Calu3 (cell line): ENCODE measurements around the gene GTF2F2. TPM values are rescaled to one million over a fixed set of nuclear protein-coding genes. Genes with fewer than 3 reads are reported as not detected.

Experiments used
- BruUV-seq: library from RNA; stranded (reverse); fragments of 400-500 nt; replicated peaks from 2 replicates; lab custom pipeline; 2021; lab: Mats Ljungman, UMichigan
- CTCF ChIA-PET: fragments of 300-600 bp; sonication (Branson Sonifier 250); formaldehyde crosslinking; loops from one replicate; lab custom pipeline; 2022; ENCODE audit warnings: antibody characterized with exemption; lab: Charles Lee
- DNase-seq: peaks from one replicate; pipeline ENCODE4 v3.0.0; 2022
- H3K27ac Mint-ChIP-seq: one replicate; pipeline ENCODE4 v1.8.0; 2022; ENCODE audit warnings: mixed read lengths; ENCODE audit not compliant: unreplicated experiment
- H3K27me3 Mint-ChIP-seq: one replicate; pipeline ENCODE4 v1.8.0; 2022; ENCODE audit warnings: mixed read lengths; ENCODE audit not compliant: unreplicated experiment
- H3K36me3 Mint-ChIP-seq: one replicate; pipeline ENCODE4 v1.8.0; 2022; ENCODE audit warnings: mild to moderate bottlenecking, moderate library complexity, mixed read lengths; ENCODE audit not compliant: insufficient read depth, unreplicated experiment
- H3K4me1 Mint-ChIP-seq: one replicate; pipeline ENCODE4 v1.8.0; 2022; ENCODE audit warnings: mild to moderate bottlenecking, low read depth, mixed read lengths; ENCODE audit not compliant: unreplicated experiment
- H3K4me3 Mint-ChIP-seq: one replicate; pipeline ENCODE4 v1.8.0; 2022; ENCODE audit warnings: mild to moderate bottlenecking, low read depth, moderate library complexity, mixed read lengths; ENCODE audit not compliant: unreplicated experiment
- H3K9me3 Mint-ChIP-seq: one replicate; pipeline ENCODE4 v1.8.0; 2022; ENCODE audit warnings: low read depth, mixed read lengths; ENCODE audit not compliant: unreplicated experiment
- intact Hi-C: fragments of 100-400 bp; cut with micrococcal nuclease; formaldehyde crosslinking; loops from one replicate; pipeline ENCODE4 v1.10.0; 2022; ENCODE audit not compliant: unreplicated experiment
- total RNA-seq: library from RNA; stranded (reverse); gene quantifications from 2 replicates; pipeline ENCODE4 v1.2.3, GENCODE V29; 2022
- TF ChIP-seq, protein P1 (sequence below): fragments of 200-600 bp; IDR thresholded peaks from one replicate; pipeline ENCODE4 v1.8.0; 2022; ENCODE audit warnings: antibody characterized with exemption; ENCODE audit not compliant: unreplicated experiment

Gene GTF2F2
- total RNA-seq, 1 experiment from 2014 or later, result 23.9 TPM

DNA sequence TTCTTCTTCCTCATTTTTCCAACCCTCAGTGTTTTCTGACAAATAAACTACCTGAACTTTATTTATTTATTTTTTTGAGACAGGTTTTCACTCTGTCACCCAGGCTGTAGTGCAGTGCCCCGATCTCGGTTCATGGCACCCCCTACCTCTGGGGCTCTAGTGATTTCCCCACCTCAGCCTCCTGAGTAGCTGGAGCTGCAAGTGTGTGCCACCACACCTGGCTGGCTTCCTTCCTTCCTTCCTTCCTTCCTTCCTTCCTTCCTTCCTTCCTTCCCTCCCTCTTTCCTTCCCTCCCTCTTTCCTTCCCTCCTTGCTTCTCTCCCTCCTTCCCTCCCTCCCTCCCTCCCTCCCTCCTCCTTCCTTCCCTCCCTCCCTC, 48.2 kb downstream of the GTF2F2 start:
- no peak for DNase-seq
- Mint-ChIP-seq H3K27ac (no peak overlapping the region), H3K27me3 (no peaks in the 10 kb centered on the region), H3K9me3 (no peaks in the 10 kb centered on the region), H3K4me3 (no peak overlapping the region), H3K4me1 (peaks cover 7% of the 10 kb centered on the region), H3K36me3 (peaks cover 4% of the 10 kb centered on the region)
- CTCF ChIA-PET, result interaction anchor here (0.9 kb wide), 1 partner anchor 25 kb away, joined by 6 read pairs; no protein-coding TSS in a partner anchor
- TF ChIP-seq, protein P1, sequence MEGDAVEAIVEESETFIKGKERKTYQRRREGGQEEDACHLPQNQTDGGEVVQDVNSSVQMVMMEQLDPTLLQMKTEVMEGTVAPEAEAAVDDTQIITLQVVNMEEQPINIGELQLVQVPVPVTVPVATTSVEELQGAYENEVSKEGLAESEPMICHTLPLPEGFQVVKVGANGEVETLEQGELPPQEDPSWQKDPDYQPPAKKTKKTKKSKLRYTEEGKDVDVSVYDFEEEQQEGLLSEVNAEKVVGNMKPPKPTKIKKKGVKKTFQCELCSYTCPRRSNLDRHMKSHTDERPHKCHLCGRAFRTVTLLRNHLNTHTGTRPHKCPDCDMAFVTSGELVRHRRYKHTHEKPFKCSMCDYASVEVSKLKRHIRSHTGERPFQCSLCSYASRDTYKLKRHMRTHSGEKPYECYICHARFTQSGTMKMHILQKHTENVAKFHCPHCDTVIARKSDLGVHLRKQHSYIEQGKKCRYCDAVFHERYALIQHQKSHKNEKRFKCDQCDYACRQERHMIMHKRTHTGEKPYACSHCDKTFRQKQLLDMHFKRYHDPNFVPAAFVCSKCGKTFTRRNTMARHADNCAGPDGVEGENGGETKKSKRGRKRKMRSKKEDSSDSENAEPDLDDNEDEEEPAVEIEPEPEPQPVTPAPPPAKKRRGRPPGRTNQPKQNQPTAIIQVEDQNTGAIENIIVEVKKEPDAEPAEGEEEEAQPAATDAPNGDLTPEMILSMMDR, result no peak
- intact Hi-C loops, result no loop called here
- no TSS peak for BruUV-seq

DNA sequence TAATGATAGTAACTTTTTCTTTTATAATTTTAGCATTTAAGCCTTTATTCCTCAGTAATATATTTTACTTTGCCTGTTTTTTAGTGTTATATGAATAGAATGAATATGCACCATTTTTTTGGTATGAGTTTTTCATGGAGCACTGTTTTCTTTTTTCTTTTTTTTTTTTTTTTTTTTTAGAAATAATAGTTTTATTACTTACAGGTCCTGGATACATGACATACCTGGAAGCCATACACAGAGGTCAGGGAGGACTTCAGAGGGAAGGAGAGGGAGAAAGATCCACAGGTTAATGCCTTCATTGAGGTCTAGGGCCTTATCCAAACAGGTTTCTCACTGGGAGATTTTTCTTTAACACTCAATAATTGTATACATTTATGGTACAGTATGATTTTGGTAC, 54.2 kb downstream of the GTF2F2 start:
- Mint-ChIP-seq H3K4me3 (no peak overlapping the region), H3K36me3 (peaks cover 8% of the 10 kb centered on the region), H3K27me3 (no peaks in the 10 kb centered on the region), H3K27ac (no peak overlapping the region), H3K4me1 (peaks cover 23% of the 10 kb centered on the region), H3K9me3 (no peaks in the 10 kb centered on the region)
- CTCF ChIA-PET, result no interaction called here
- intact Hi-C loops, result no loop called here
- TF ChIP-seq, protein P1, result no peak
- no TSS peak for BruUV-seq
- no peak for DNase-seq

DNA sequence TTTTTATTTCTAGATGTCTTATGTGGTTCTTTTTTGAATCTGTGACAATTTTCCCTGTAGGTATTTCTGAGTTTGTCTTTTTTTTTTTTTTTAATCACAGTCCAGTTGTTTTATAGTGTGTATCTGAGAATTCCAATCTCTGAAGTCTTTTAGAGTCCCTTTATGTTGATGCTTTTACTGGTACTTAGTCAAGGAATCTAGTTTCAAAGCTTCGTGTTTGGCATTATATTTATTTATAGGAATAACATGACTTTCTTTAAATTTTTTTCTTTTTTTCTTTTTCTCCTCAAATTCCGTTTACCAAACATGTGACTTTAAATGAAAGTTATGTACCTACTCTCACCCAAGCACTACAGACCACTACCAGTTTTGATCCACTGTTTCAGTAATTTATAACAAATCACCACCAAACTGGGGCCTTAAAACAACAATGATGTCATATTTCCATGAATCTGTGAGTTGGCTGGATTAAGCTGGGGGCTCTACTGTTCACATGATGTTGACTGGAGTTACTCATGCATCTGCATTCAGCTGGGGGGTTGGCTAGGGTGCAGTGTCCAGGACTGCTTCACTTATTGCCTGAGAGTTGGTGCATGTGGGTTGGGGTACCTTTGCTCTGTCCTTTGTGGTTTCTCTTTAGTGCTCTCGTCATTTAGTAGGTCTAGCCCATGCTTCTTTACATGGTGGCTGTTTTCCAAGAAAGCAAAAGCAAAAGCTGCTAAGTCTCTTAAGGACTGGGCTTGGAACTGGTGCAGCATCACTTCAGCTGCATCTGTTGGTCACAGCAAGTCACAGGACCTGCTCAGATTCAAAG, 58.2 kb downstream of the GTF2F2 start:
- TF ChIP-seq, protein P1, result no peak
- H3K9me3 Mint-ChIP-seq, result no peaks in the 10 kb centered on the region
- CTCF ChIA-PET, result no interaction called here
- intact Hi-C loops, result no loop called here
- BruUV-seq, result no TSS peak
- H3K27me3 Mint-ChIP-seq, result no peaks in the 10 kb centered on the region
- peaks cover 8% of the 10 kb centered on the region for H3K36me3 Mint-ChIP-seq
- no peak for DNase-seq
- H3K4me3 Mint-ChIP-seq, result no peak overlapping the region
- H3K27ac Mint-ChIP-seq, result peak overlapping the region; percentile 33
- peaks cover 25% of the 10 kb centered on the region for H3K4me1 Mint-ChIP-seq

DNA sequence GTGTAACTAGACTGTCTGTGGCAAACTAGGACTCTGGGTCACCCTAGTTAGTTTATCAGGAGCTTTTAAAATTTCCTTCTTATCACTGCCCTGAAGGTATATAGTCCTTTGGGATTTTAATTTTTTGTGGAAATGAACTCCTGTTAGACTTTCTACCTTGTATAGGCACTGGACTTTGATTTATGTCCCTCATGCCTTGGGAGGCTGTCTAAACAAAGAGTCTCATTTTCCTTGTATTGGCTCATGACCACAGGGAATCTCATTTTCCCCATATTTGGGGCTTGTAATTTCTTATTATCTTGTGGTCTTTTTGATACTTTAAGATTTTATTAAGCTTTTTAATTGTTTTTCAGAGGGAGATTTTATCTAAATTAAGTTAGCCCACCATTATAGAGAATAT, 59.1 kb downstream of the GTF2F2 start:
- no peak for DNase-seq
- BruUV-seq, result no TSS peak
- H3K27me3 Mint-ChIP-seq, result no peaks in the 10 kb centered on the region
- H3K36me3 Mint-ChIP-seq, result peaks cover 15% of the 10 kb centered on the region
- H3K27ac Mint-ChIP-seq, result no peak overlapping the region
- TF ChIP-seq, protein P1, result no peak
- intact Hi-C loops, result no loop called here
- H3K4me1 Mint-ChIP-seq, result peaks cover 25% of the 10 kb centered on the region
- no peaks in the 10 kb centered on the region for H3K9me3 Mint-ChIP-seq
- CTCF ChIA-PET, result no interaction called here
- no peak overlapping the region for H3K4me3 Mint-ChIP-seq
